Measurements from ENCODE around the gene FAAH. TPM values are rescaled to one million over a fixed set of nuclear protein-coding genes. Genes with fewer than 3 reads are reported as not detected.

Gene FAAH
- total RNA-seq, 1 experiment from 2014 or later, result 25.9 TPM

- no peak for ATAC-seq
- no peak for TF ChIP-seq SIN3A (IDR thresholded peaks at IDR 0.05; ENCODE audit: borderline replicate concordance, insufficient read depth, low read depth, low read length)
- TF ChIP-seq REST (IDR thresholded peaks at IDR 0.05; ENCODE audit: insufficient read depth in 1 of 2, low read depth in 2 of 2, low read length in 1 of 2), result no peak
- TF ChIP-seq CTCF (IDR thresholded peaks at IDR 0.05), result no peak
- TF ChIP-seq POLR2AphosphoS5 (IDR thresholded peaks at IDR 0.05; ENCODE audit: low read depth, low read length), result no peak
- no peak for TF ChIP-seq TCF7L2 (IDR thresholded peaks at IDR 0.05; ENCODE audit: low read depth, low read length)
- no peak for DNase-seq (ENCODE audit: low read depth, low spot score)
- no peaks in the 10 kb centered on the region; the same call in 1 of the 2 replicates for H3K4me1 ChIP-seq (ENCODE audit: control insufficient read depth, insufficient read depth, low read length)
- in situ Hi-C loops (cut with HindIII; ENCODE audit: low pct_unique_long_range_greater_than_20kb, low sequenced_read_pairs) (no loop called here), intact Hi-C loops (cut with micrococcal nuclease; ENCODE audit: unreplicated experiment) (no loop called here)
- H3K27me3 ChIP-seq (ENCODE audit: control insufficient read depth, insufficient read depth, low read length), result no peaks in the 10 kb centered on the region
- no peak overlapping the region for H3K4me3 ChIP-seq (ENCODE audit: low read depth in 2 of 2, low read length in 2 of 2)
- H3K9me3 ChIP-seq (ENCODE audit: control insufficient read depth, insufficient read depth, low read depth, low read length), result no peaks in the 10 kb centered on the region
- H3K36me3 ChIP-seq (ENCODE audit: control insufficient read depth, insufficient read depth, low read length), result no peaks in the 10 kb centered on the region
- BruUV-seq (replicated peaks), result no TSS peak
- H3K27ac ChIP-seq (ENCODE audit: low read length), result no peak overlapping the region
- ChIA-PET CTCF (no interaction called here), POLR2A (interaction anchor here (0.5 kb wide), 1 partner anchor 177 kb away, joined by 3 read pairs; no protein-coding TSS in a partner anchor)
Observed at GRCh38 chr1:46407636-46408035, 13.5 kb downstream of the FAAH start.

GRCh38 chr1:46408356-46409062 is 14.4 kb downstream of the FAAH start:
- Histone ChIP-seq H3K27me3 (ENCODE audit: control insufficient read depth, insufficient read depth, low read length) (no peaks in the 10 kb centered on the region), H3K36me3 (ENCODE audit: control insufficient read depth, insufficient read depth, low read length) (no peaks in the 10 kb centered on the region), H3K9me3 (ENCODE audit: control insufficient read depth, insufficient read depth, low read depth, low read length) (no peaks in the 10 kb centered on the region), H3K27ac (ENCODE audit: low read length) (no peak overlapping the region), H3K4me1 (ENCODE audit: control insufficient read depth, insufficient read depth, low read length) (no peaks in the 10 kb centered on the region; the same call in 1 of the 2 replicates), H3K4me3 (ENCODE audit: low read depth in 2 of 2, low read length in 2 of 2) (no peak overlapping the region)
- BruUV-seq (replicated peaks), result no TSS peak
- ChIA-PET CTCF (no interaction called here), POLR2A (no interaction called here)
- intact Hi-C loops (cut with micrococcal nuclease; ENCODE audit: unreplicated experiment), result no loop called here
- no peak for ATAC-seq
- in situ Hi-C loops (cut with HindIII; ENCODE audit: low pct_unique_long_range_greater_than_20kb, low sequenced_read_pairs), result no loop called here
- no peak for TF ChIP-seq REST (IDR thresholded peaks at IDR 0.05; ENCODE audit: insufficient read depth in 1 of 2, low read depth in 2 of 2, low read length in 1 of 2)
- no peak for TF ChIP-seq POLR2AphosphoS5 (IDR thresholded peaks at IDR 0.05; ENCODE audit: low read depth, low read length)
- no peak for TF ChIP-seq SIN3A (IDR thresholded peaks at IDR 0.05; ENCODE audit: borderline replicate concordance, insufficient read depth, low read depth, low read length)
- TF ChIP-seq TCF7L2 (IDR thresholded peaks at IDR 0.05; ENCODE audit: low read depth, low read length), result no peak
- no peak for TF ChIP-seq CTCF (IDR thresholded peaks at IDR 0.05)
- no peak for DNase-seq (ENCODE audit: low read depth, low spot score)

Data from Panc1 (cell line).